DND-41 (cell line): ENCODE data around the gene PDHB.

ENCODE experiments used
- ATAC-seq: fragments of 200-7000 bp; cut with Tn5 transposase; 3 replicates; pipeline ENCODE4 v1.9.1; 2021; ENCODE audit warnings: low read depth; ENCODE audit not compliant: insufficient read depth
- DNase-seq: peaks from one replicate; pipeline ENCODE4 v3.0.0-alpha.2; 2020
- H2AFZ ChIP-seq: 2 replicates; pipeline ENCODE4 v1.6.0; 2012; ENCODE audit warnings: low read depth, low read length
- H3K27ac ChIP-seq: 2 replicates; pipeline ENCODE4 v1.5.1; 2012; ENCODE audit warnings: low read length, inconsistent platforms
- H3K27me3 ChIP-seq: fragments of 200-600 bp; sonication (generic); 2 replicates; pipeline ENCODE4 v1.6.0; 2012; ENCODE audit warnings: low read length, mild to moderate bottlenecking, inconsistent platforms; ENCODE audit not compliant: insufficient read depth, poor library complexity
- H3K36me3 ChIP-seq: 2 replicates; pipeline ENCODE4 v1.5.1; 2012; ENCODE audit warnings: low read length, inconsistent platforms; ENCODE audit not compliant: insufficient read depth
- H3K4me1 ChIP-seq: 2 replicates; pipeline ENCODE4 v1.5.1; 2012; ENCODE audit warnings: mild to moderate bottlenecking, low read length; ENCODE audit not compliant: insufficient read depth
- H3K4me2 ChIP-seq: 2 replicates; pipeline ENCODE4 v1.6.0; 2012; ENCODE audit warnings: mild to moderate bottlenecking, moderate library complexity, low read length, inconsistent platforms; ENCODE audit not compliant: insufficient read depth
- H3K4me3 ChIP-seq, 2 experiments: fragments of 200-600 bp in 1 of 2; shearing (Covaris generic) in 1 of 2; 2 replicates each; pipeline ENCODE4 v1.5.1; 2012 to 2016; ENCODE audit warnings: inconsistent platforms in 2 of 2, low read length in 2 of 2, mild to moderate bottlenecking in 2 of 2, low read depth in 1 of 2, moderate library complexity in 1 of 2
- H3K79me2 ChIP-seq: 2 replicates; pipeline ENCODE4 v1.6.0; 2012; ENCODE audit warnings: low read length, inconsistent platforms; ENCODE audit not compliant: insufficient read depth
- H3K9ac ChIP-seq: 2 replicates; pipeline ENCODE4 v1.6.0; 2012; ENCODE audit warnings: low read depth, mild to moderate bottlenecking, inconsistent platforms, low read length, moderate library complexity
- H3K9me3 ChIP-seq: 2 replicates; pipeline ENCODE4 v1.5.1; 2012; ENCODE audit warnings: low read length, moderate library complexity, mild to moderate bottlenecking, inconsistent platforms; ENCODE audit not compliant: insufficient read depth, severe bottlenecking
- H4K20me1 ChIP-seq: 2 replicates; pipeline ENCODE4 v1.6.0; 2012; ENCODE audit warnings: low read length; ENCODE audit not compliant: insufficient read depth
- CTCF ChIP-seq: IDR thresholded peaks from 2 replicates; pipeline ENCODE4 v1.5.1; 2012; ENCODE audit warnings: borderline replicate concordance, low read length, moderate library complexity, mild to moderate bottlenecking; ENCODE audit not compliant: poor library complexity, severe bottlenecking; ENCODE audit errors: extremely low read depth
- EZH2 ChIP-seq: IDR thresholded peaks from 3 replicates; pipeline ENCODE4 v1.6.1; 2012; ENCODE audit warnings: borderline replicate concordance, low read depth, mild to moderate bottlenecking, moderate library complexity, low read length, inconsistent platforms; ENCODE audit not compliant: severe bottlenecking

PDHB gene

GRCh38 chr3:58434511-58434910 is 879 bp upstream of the PDHB start:
- ATAC-seq = no peak
- no peak for DNase-seq
- peaks cover 21% of the 10 kb centered on the region for H3K4me1 ChIP-seq
- peaks cover 25% of the 10 kb centered on the region for H3K36me3 ChIP-seq
- H3K9me3 ChIP-seq = no peaks in the 10 kb centered on the region
- H3K79me2 ChIP-seq = peaks cover 24% of the 10 kb centered on the region
- peak overlapping the region; percentile 78 for H3K4me2 ChIP-seq
- H3K27ac ChIP-seq = peak overlapping the region; percentile 58; the same call in 1 of the 2 replicates
- no peaks in the 10 kb centered on the region for H3K27me3 ChIP-seq
- peak overlapping the region in 1 of 2 experiments; percentile 98; a peak in 2 of 4 replicates for H3K4me3 ChIP-seq
- no peak for TF ChIP-seq EZH2
- TF ChIP-seq CTCF = no peak
- H3K9ac ChIP-seq = peak overlapping the region; percentile 88; the same call in 1 of the 2 replicates
- no peaks in the 10 kb centered on the region for H4K20me1 ChIP-seq
- peak overlapping the region; percentile 67 for H2AFZ ChIP-seq

DNA sequence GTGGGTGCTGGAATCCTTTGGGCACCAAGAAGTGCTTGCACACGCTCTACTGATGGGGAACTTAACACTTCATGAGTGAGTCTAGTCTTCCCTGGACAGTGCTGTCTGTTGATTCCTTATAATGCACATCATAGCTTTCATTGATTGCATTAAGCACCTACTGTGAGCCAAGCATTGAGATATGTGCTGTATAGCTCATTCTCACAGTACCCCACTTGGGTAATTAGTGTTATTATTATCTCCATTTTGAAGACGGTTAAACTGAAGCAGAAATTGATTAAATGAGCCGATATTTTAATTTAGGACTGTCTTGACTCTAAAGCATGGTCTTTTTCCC is 504 bp upstream of the PDHB start:
- Histone ChIP-seq H4K20me1 (no peaks in the 10 kb centered on the region), H3K4me1 (peaks cover 21% of the 10 kb centered on the region), H3K9ac (peak overlapping the region; percentile 88), H3K79me2 (peaks cover 24% of the 10 kb centered on the region), H2AFZ (peak overlapping the region; percentile 67), H3K36me3 (peaks cover 29% of the 10 kb centered on the region), H3K4me2 (peak overlapping the region; percentile 78), H3K4me3 (peak overlapping the region in 1 of 2 experiments; percentile 98; a peak in 3 of 4 replicates), H3K9me3 (no peaks in the 10 kb centered on the region), H3K27ac (peak overlapping the region; percentile 58), H3K27me3 (no peaks in the 10 kb centered on the region)
- ATAC-seq = no peak
- TF ChIP-seq CTCF = no peak
- no peak for TF ChIP-seq EZH2
- no peak for DNase-seq

DNA sequence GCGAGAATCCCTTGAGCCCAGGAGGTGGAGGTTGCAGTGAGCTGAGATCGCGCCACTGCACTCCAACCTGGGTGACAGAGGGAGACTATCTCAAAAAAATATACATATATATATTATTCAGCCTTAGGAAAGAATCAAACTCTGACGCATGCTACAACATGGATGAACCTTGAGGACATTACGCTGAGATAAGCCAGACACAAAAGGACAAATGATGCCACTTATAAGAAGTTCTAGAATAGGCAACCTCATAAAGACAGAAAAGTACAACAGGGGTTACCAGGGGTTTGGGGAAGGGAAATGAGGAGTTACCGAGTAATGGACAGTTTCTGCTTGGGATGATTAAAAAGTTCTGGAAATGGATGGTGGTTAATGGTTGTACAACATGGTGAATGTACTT is 727 bp downstream of the PDHB start:
- no peaks in the 10 kb centered on the region for H3K27me3 ChIP-seq
- peak overlapping the region; percentile 85 to 98 for H3K4me3 ChIP-seq
- DNase-seq = no peak
- no peaks in the 10 kb centered on the region for H3K9me3 ChIP-seq
- H3K27ac ChIP-seq = peak overlapping the region; percentile 98
- H3K4me2 ChIP-seq = peak overlapping the region; percentile 96
- no peak for ATAC-seq
- TF ChIP-seq EZH2 (no peak), CTCF (no peak)
- H3K36me3 ChIP-seq = peaks cover 41% of the 10 kb centered on the region
- H3K9ac ChIP-seq = peak overlapping the region; percentile 88
- no peaks in the 10 kb centered on the region; the same call in 1 of the 2 replicates for H4K20me1 ChIP-seq
- H3K4me1 ChIP-seq = peaks cover 21% of the 10 kb centered on the region
- H2AFZ ChIP-seq = peak overlapping the region; percentile 98
- peaks cover 24% of the 10 kb centered on the region for H3K79me2 ChIP-seq

GRCh38 chr3:58429657-58430056 is 4.0 kb downstream of the PDHB start:
- no peak for ATAC-seq
- H3K27ac ChIP-seq = no peak overlapping the region
- peaks cover 21% of the 10 kb centered on the region for H3K4me1 ChIP-seq
- H3K9ac ChIP-seq = no peak overlapping the region
- no peaks in the 10 kb centered on the region; the same call in 1 of the 2 replicates for H4K20me1 ChIP-seq
- TF ChIP-seq CTCF (no peak), EZH2 (no peak)
- H3K36me3 ChIP-seq = peaks cover 74% of the 10 kb centered on the region
- no peaks in the 10 kb centered on the region for H3K9me3 ChIP-seq
- no peak overlapping the region for H3K4me2 ChIP-seq
- no peak for DNase-seq
- H3K27me3 ChIP-seq = no peaks in the 10 kb centered on the region
- H2AFZ ChIP-seq = no peak overlapping the region
- no peak overlapping the region for H3K4me3 ChIP-seq
- H3K79me2 ChIP-seq = peaks cover 24% of the 10 kb centered on the region
